GM12891 (cell line): Measurements from ENCODE around the gene AAMP.

Experiments
- POLR2A ChIP-seq: IDR thresholded peaks from 2 replicates; pipeline ENCODE4 v1.6.1; 2011; ENCODE audit warnings: low read depth, low read length, control low read depth
- POLR2AphosphoS5 ChIP-seq: IDR thresholded peaks from 2 replicates; pipeline ENCODE4 v1.6.1; 2011; ENCODE audit warnings: low read depth, low read length, control low read depth
- SPI1 ChIP-seq: IDR thresholded peaks from 2 replicates; pipeline ENCODE4 v1.6.1; 2011; ENCODE audit warnings: low read depth, low read length, control low read depth
- TAF1 ChIP-seq: IDR thresholded peaks from 2 replicates; pipeline ENCODE4 v1.6.1; 2011; ENCODE audit warnings: low read depth, low read length, control low read depth

GRCh38 chr2:218253232-218253625 is 16.7 kb downstream of the AAMP start:
- TF ChIP-seq POLR2AphosphoS5 (no peak), POLR2A (no peak), TAF1 (no peak), SPI1 (no peak)
